Nucleus accumbens (tissue), 56 donors: ENCODE measurements around the gene GNA15.
A peak's percentile ranks its signal among the peaks of the same experiment; 100 is the strongest.
"Not testable (repeated sequence)": the region's sequence is repeated elsewhere in the genome, so short reads cannot be mapped to it uniquely, and the experiment has no call there.

ENCODE experiments used
- DNase-seq, 56 donors: peaks; one replicate each; lab custom pipeline; 2025; lab: John Stamatoyannopoulos, UW

The GNA15 gene

DNA sequence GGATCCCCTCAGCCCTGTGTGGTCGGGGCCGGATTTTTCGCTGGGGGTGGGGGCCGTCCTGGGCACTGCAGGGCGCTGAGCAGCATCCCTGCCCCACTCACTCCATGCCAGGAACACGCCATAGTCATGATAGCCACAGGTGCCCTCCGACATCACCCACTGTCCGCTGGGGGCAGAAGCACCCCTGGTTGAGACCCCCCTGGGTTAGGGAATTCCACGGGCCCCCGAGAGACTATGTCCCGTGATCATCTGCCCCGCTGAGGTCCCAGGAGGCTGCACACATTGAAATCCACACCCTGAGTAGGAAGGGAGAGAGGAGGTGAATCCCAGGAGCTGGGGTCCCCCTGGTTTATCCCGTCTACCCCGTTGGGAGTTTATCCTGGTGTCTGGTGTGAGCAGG, 66.1 kb downstream of the GNA15 start:
- DNase-seq = no peak

- DNase-seq = no peak
Observed at GRCh38 chr19:3202346-3202745, 66.5 kb downstream of the GNA15 start.

DNA sequence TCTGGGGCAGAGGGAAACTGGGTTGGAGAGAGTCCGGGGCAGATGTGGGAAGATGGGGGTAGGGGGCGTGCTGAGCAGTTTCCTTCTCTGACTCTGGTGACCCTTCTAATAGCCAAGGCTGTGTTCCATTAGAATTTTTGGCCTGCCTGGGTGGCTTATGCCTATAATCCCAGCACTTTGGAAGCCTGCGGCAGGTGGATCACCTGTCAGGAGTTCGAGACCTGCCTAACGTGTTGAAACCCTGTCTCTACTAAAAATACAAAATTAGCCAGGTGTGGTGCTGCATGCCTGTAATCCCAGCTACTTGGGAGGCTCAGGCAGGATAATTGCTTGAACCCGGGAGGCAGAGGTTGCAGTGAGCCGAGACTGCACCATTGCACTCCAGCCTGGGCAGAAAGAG, 67.1 kb downstream of the GNA15 start:
- not testable (repeated sequence) for DNase-seq

- no peak for DNase-seq
Observed at GRCh38 chr19:3203805-3204645, 68.2 kb downstream of the GNA15 start.

DNA sequence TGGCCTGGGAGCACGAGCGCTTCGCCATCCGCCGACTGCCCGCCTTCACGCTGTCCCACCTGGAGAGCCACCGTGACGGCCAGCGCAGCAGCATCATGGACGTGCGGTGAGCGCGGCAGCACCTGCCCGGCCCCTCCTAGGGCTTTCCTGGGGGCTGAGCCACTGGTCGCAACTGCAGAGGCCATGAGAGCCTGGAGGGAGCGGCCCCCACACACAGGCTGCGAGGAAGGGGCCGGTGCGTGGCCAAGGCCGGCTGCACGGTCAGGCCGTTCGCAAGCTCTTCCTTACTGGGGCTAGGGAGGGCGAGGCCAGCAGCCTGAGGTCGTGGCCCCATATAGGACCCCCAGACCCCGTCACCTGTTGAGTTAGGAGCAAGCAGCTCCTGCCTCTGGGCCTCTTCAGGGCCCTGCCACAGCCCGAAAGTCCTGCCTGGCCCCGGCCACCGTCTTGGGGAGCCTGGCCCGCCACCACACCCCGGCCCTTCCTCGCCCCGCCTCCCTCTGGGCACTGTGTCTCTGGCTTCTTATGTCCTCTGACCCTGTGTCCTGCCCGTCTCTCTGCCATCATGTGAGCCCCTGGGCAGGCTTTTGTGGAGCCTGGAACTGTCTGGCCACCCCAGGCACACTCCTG, 68.9 kb downstream of the GNA15 start:
- DNase-seq = no peak

DNA sequence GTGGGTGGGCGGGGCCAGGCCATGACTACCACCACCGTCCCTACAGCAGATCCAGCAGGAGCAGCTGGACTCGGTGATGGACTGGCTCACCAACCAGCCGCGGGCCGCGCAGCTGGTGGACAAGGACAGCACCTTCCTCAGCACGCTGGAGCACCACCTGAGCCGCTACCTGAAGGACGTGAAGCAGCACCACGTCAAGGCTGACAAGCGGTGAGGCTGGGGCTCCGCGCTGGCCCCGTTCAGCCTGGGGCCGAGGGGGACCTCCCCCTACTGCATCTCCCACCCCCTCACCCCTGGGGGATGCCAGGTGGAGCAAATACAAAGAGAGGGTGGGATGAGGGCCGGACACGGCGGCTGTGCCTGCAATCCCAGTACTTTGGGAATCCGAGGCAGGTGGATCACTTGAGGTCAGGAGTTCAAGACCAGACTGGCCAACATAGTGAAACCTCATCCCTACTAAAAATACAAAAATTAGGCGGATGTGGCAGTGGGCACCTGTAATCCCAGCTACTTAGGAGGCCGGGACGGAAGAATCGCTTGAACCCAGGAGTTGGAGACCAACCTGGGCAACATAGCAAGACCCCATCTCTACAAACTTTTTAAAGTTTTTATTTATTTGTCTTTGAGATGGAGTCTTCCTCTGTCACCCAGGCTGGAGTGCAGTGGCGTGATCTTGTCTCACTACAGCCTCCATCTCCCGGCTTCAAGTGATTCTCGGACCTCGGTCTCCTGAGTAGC, 70.6 kb downstream of the GNA15 start:
- DNase-seq = no peak

GRCh38 chr19:3207461-3208242, 71.8 kb downstream of the GNA15 start:
- DNase-seq = no peak

GRCh38 chr19:3208317-3209207, 72.7 kb downstream of the GNA15 start:
- DNase-seq = no peak

DNA sequence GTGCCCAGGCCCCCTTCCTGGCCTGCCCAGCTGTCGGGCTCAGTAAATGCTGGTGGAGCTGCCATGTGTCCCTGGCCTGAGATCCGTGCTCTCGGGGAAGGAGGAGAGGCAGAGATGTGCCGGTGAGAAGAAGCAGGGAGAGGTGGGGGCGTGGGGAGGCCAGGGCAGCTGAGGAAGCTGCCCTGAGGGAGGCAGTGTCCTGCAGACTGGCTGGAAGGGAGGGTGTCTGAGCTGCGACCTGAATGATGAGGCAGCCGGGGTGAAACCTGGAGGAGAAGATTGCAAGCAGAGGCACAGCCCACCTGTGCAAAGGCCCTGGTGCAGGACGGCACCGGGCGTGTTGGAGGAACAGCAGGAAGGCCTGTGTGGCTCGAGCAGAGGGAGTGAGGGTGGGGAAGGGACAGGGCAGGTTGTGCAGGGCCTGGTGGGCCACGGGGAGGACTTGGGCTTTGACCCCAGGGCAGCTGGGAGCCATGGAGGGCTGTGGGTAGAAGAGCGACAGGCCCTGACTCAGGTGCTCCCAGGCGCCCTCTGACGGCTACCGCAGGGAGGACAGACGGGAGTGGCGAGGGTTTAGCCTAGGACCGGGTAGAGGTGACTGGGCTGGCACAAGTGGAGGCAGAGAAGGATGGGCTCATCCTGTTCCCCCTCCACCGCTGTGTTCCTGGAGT, 74.6 kb downstream of the GNA15 start:
- peak in 3 of 56 donors; percentile 4 to 23 (median 14) for DNase-seq

- no peak for DNase-seq
Observed at GRCh38 chr19:3211191-3211590, 75.4 kb downstream of the GNA15 start.

DNA sequence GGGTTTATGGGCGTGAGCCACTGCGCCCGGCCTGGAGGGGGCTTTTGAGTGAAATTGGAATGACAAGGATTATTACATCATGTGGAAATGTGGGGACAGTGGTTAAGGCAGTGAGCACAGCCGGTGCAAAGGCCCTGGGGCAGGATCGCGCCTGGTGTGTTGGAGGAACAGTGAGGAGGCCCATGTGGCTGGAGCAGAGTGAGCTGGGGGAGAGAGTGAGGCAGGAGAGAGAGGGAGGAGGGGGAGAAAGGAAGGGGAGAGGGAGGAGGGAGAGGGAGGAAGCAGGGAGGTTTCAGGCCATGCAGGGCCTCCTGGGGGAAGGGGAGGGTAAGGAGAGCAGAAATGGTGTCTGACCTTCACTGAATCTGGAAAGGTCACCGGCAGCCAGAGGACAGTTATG, 77.3 kb downstream of the GNA15 start:
- DNase-seq = no peak
